Testis (tissue), 3 donors: Measurements from ENCODE around the gene KCNB1. TPM values are rescaled to one million over a fixed set of nuclear protein-coding genes. Genes with fewer than 3 reads are reported as not detected.

Experiments
- DNase-seq: peaks from one replicate; pipeline ENCODE4 v3.0.0-alpha.2; 2019
- H3K27ac ChIP-seq, 2 donors: fragments of 200-600 bp; sonication (generic); one replicate each; pipeline ENCODE4 v1.5.1; 2019
- H3K27me3 ChIP-seq: fragments of 200-600 bp; sonication (generic); one replicate; pipeline ENCODE4 v1.5.1; 2019
- H3K36me3 ChIP-seq: fragments of 200-600 bp; sonication (generic); one replicate; pipeline ENCODE4 v1.5.1; 2017; ENCODE audit warnings: low read depth; ENCODE audit errors: missing control alignments
- H3K4me1 ChIP-seq: fragments of 200-600 bp; sonication (generic); one replicate; pipeline ENCODE4 v1.5.1; 2019
- H3K4me3 ChIP-seq, 2 donors: fragments of 200-600 bp; sonication (generic); one replicate each; pipeline ENCODE4 v1.5.1; 2017 to 2019
- H3K9me3 ChIP-seq: fragments of 200-600 bp; sonication (generic); one replicate; pipeline ENCODE4 v1.5.1; 2017
- POLR2A ChIP-seq: fragments of 450-650 bp; IDR thresholded peaks from one replicate; pipeline ENCODE4 v1.6.1; 2017; ENCODE audit warnings: antibody characterized with exemption, mild to moderate bottlenecking, moderate library complexity
- WGBS, 2 donors: methylation state at CpG; one replicate each; pipeline ENCODE4 v1.1.5; 2018; 5-methylcytosine and 5-hydroxymethylcytosine counted together
- intact Hi-C: fragments of 100-400 bp; cut with DNase I; formaldehyde crosslinking; loops from one replicate; pipeline ENCODE4 v1.15.1; 2023; ENCODE audit warnings: low total_unique reads
- polyA plus RNA-seq: library from polyadenylated mRNA; stranded (reverse); fragments of 350-450 nt; fragmentation: Illumina TruSeq; extraction: RNeasy Lipid Tissue Mini Kit (QIAGEN cat#74804); gene quantifications from one replicate; pipeline ENCODE4 v1.2.3, GENCODE V29; 2014; ENCODE audit warnings: low read depth, low replicate concordance; ENCODE audit not compliant: insufficient read depth
- total RNA-seq, 2 donors: library from RNA; depleted of rRNA; stranded (reverse); fragments of >200 nt; gene quantifications; one replicate each; pipeline ENCODE4 v1.2.3, GENCODE V29; 2016
- TF ChIP-seq, protein P1 (sequence below), 3 experiments: fragments of 450-650 bp in 2 of 3; fragments of 200-600 bp in 1 of 3; sonication (generic) in 1 of 3; IDR thresholded peaks; one replicate each; pipeline ENCODE4 v1.5.1; 2016 to 2019; ENCODE audit warnings: antibody characterized with exemption in 3 of 3, mild to moderate bottlenecking in 2 of 3, moderate library complexity in 1 of 3

Gene KCNB1
- total and polyA plus RNA-seq, 3 donors from 2014 or later: 1.5 to 4.6 (median 2.3) TPM

DNA sequence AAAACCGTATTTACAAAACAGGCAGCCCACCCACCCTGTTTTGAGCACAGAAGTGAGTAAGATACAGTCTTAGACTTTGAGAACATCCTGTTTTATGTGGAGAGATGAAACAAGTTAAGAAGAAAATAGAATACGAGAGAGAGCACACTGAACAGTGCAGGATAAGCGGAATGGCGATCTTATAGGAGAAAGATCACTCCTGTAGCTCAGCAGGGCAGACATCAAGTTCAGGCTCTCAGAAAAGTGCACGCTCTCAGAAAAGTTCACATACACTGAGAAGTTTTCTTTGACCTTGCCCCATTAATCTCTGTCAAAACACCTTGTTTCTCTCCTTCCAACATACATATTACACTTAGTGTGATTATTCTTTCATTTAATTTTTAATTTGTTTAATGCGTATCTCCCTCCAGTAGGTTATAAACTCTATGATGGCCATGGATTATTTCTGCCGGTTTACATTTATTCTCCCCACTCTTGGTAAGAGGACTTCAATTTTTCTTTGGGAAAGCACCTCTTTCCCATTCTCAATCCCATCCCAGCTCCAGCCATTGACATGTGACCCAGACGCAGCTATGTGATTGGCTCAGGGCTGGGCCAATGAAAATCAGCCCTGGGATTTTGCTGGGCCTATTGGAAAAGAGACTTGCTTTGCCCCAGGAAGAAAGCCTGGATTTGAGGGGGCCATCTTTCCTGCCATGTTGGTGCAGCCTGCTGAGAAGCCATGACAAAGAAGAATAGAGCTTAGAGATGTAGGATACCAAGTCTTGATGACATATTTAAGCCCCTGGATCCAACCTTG lies 16.2 kb downstream of the KCNB1 start:
- intact Hi-C loops: no loop called here

DNA sequence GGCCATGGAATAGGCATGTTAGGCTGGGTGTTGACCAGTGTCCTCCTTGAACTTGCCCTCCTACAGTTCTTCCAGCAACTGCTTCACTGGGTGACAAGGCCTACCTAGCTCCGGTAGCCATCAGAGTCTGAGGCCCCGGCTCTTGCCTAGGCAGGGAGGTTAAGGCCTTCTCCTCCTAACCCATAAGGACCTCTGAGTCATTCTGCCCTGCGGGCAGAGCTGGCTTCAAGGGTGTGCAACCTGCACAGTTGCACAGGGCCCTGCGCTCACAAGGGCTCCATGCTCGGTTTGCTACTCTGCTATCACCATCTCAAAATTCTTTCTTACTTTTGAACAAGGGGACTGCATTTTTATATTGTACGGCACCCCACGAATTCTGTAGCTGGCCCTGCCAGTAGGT lies 17.9 kb downstream of the KCNB1 start:
- no peak overlapping the region for H3K27ac ChIP-seq
- H3K4me1 ChIP-seq: peaks cover 15% of the 10 kb centered on the region
- no peaks in the 10 kb centered on the region for H3K36me3 ChIP-seq
- 74 to 86% methylated on average over 7 of the region's 7 CpGs for WGBS, 2 donors
- H3K4me3 ChIP-seq: no peak overlapping the region
- DNase-seq: no peak
- H3K27me3 ChIP-seq: no peaks in the 10 kb centered on the region
- TF ChIP-seq POLR2A: no peak
- TF ChIP-seq, protein P1, sequence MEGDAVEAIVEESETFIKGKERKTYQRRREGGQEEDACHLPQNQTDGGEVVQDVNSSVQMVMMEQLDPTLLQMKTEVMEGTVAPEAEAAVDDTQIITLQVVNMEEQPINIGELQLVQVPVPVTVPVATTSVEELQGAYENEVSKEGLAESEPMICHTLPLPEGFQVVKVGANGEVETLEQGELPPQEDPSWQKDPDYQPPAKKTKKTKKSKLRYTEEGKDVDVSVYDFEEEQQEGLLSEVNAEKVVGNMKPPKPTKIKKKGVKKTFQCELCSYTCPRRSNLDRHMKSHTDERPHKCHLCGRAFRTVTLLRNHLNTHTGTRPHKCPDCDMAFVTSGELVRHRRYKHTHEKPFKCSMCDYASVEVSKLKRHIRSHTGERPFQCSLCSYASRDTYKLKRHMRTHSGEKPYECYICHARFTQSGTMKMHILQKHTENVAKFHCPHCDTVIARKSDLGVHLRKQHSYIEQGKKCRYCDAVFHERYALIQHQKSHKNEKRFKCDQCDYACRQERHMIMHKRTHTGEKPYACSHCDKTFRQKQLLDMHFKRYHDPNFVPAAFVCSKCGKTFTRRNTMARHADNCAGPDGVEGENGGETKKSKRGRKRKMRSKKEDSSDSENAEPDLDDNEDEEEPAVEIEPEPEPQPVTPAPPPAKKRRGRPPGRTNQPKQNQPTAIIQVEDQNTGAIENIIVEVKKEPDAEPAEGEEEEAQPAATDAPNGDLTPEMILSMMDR (IDR thresholded peaks at IDR 0.05): no peak
- no peaks in the 10 kb centered on the region for H3K9me3 ChIP-seq
- intact Hi-C loops: no loop called here

More for the DNA sequence above, 16.2 kb downstream of the KCNB1 start:
- no peaks in the 10 kb centered on the region for H3K9me3 ChIP-seq
- H3K4me1 ChIP-seq: peaks cover 8% of the 10 kb centered on the region
- no peaks in the 10 kb centered on the region for H3K36me3 ChIP-seq
- TF ChIP-seq, protein P1 (IDR thresholded peaks at IDR 0.05): no peak
- TF ChIP-seq POLR2A: no peak
- no peaks in the 10 kb centered on the region for H3K27me3 ChIP-seq
- no peak overlapping the region for H3K27ac ChIP-seq
- WGBS, 2 donors: 58 to 60% methylated on average over 8 of the region's 8 CpGs
- peak; percentile 65 for DNase-seq
- no peak overlapping the region for H3K4me3 ChIP-seq

DNA sequence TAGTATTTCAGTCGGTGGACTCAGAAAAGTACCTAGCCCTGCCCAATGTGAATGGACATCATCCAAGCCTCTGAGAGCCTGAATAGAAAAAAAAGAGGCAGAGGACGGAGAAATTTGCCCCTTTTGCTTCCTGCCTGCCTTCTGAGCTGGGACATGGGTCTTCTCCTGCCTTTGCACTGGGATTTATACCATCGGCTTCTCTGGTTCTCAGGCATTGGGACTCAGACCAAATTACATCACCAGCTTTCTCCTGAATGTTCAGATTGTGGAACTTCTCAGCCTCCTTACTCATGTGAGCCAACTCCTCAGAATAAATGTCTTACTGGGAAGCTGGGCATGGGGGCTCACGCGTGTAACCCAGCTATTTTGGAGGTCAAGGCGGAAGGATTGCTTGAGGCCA lies 19.8 kb downstream of the KCNB1 start:
- no peaks in the 10 kb centered on the region for H3K27me3 ChIP-seq
- no peaks in the 10 kb centered on the region for H3K36me3 ChIP-seq
- H3K4me1 ChIP-seq: peaks cover 14% of the 10 kb centered on the region
- TF ChIP-seq POLR2A: no peak
- TF ChIP-seq, protein P1 (IDR thresholded peaks at IDR 0.05): no peak
- DNase-seq: no peak
- H3K4me3 ChIP-seq: no peak overlapping the region
- intact Hi-C loops: no loop called here
- H3K27ac ChIP-seq: no peak overlapping the region
- WGBS, 2 donors: 73 to 81% methylated on average over 6 of the region's 6 CpGs
- H3K9me3 ChIP-seq: no peaks in the 10 kb centered on the region

DNA sequence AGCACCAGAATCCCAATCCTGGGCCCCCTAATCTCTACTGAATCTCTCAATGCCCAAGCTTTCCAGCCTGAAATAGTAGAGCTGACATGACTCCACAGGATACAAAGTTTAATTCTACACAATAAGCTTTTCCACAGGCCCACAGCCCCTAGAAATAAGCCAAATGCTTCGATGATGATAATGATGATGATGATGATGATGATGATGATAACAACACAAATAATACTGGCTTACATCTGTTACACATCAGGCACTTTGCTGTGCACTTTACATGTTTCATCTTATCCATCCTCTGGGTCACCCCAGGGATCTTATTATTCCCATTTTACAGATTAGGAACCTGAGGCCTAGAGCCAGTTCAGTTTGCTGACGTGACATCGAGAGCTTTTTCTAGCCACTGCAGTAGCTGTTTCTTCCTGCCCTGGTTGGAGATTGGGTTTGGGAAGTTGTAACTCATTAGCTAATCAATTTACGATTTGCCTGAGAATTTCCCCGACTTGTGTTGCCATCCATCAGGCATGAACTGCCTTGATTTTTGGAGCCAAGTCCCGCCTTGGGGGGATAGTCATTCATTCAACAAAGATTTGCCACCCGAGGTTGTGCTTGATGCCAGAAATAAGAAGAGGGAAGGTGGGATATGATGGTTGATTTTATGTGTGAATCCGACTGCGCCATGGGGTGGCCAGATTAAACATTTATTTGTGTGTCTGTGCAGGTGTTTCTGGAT lies 20.4 kb downstream of the KCNB1 start:
- Histone ChIP-seq H3K27ac (no peak overlapping the region), H3K36me3 (no peaks in the 10 kb centered on the region), H3K4me3 (no peak overlapping the region), H3K27me3 (no peaks in the 10 kb centered on the region), H3K9me3 (no peaks in the 10 kb centered on the region), H3K4me1 (peaks cover 10% of the 10 kb centered on the region)
- no peak for TF ChIP-seq POLR2A
- TF ChIP-seq, protein P1 (IDR thresholded peaks at IDR 0.05): no peak
- intact Hi-C loops: no loop called here
- WGBS, 2 donors: 88 to 91% methylated on average over 9 of the region's 9 CpGs
- no peak for DNase-seq
